Nephron (organoid): ENCODE results near the gene IGSF1.
A peak's percentile ranks its signal among the peaks of the same experiment; 100 is the strongest.

Experiments used
- H3K27ac Mint-ChIP-seq, 3 experiments: 2 replicates each; pipeline ENCODE4 v1.8.0; 2020; ENCODE audit warnings: mixed read lengths in 3 of 3, mild to moderate bottlenecking in 2 of 3, moderate library complexity in 1 of 3
- H3K27me3 Mint-ChIP-seq: 2 replicates; pipeline ENCODE4 v1.8.0; 2021; ENCODE audit warnings: low read depth, mild to moderate bottlenecking, moderate library complexity, mixed read lengths
- H3K36me3 Mint-ChIP-seq: 2 replicates; pipeline ENCODE4 v1.8.0; 2020; ENCODE audit warnings: low read depth, mixed read lengths
- H3K4me1 Mint-ChIP-seq: 2 replicates; pipeline ENCODE4 v1.8.0; 2020; ENCODE audit warnings: mixed read lengths
- H3K4me3 Mint-ChIP-seq, 3 experiments: 2 replicates each; pipeline ENCODE4 v1.8.0; 2020; ENCODE audit warnings: mild to moderate bottlenecking in 3 of 3, mixed read lengths in 3 of 3, moderate library complexity in 2 of 3
- H3K9me3 Mint-ChIP-seq: 2 replicates; pipeline ENCODE4 v1.8.0; 2020; ENCODE audit warnings: mixed read lengths
- TF ChIP-seq, protein P1 (sequence below), 3 experiments: fragments of 200-600 bp; sonication (generic); IDR thresholded peaks; one replicate each; pipeline ENCODE4 v1.5.0; 2021; ENCODE audit warnings: antibody characterized with exemption in 3 of 3; ENCODE audit not compliant: unreplicated experiment in 3 of 3

The IGSF1 gene

DNA sequence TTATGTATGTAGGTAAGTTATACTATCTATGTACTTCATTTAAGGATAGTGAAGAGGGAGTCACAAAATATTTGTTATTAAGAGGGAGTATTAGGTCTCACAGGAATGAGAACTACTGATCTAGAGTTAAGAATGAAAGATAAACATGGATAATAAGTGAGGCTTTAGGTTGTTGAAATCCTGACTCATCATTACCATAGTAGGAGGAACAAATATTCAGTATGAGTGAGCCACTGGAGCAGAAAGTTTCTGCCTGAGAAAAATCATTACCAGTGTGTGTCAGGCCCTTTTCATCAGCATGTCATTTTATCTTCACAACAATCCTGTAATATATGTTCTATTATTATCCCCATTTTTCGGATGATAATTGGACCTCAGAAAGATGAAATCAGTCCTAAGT, 27.2 kb upstream of the IGSF1 start:
- no peaks in the 10 kb centered on the region for H3K27me3 Mint-ChIP-seq

DNA sequence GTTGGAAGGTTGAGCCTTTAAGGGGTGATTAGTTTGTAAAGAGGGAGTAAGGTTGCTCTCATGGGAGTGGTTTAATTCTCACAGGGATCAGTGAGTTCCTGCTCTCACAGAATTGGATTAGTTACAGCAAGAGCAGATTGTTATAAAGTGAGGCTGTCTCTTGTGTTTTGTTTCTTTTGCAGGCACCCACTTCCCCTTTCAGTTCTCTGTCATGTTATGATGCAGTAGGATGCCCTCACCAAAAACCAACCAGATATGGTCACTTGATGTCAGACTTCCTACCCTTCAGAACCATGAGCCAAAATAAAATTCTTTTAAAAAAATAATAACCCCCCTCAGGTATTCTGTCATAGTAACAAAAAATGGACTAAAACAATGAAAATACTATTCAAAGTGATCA, 19.9 kb upstream of the IGSF1 start:
- no peak overlapping the region for H3K4me3 Mint-ChIP-seq
- H3K27ac Mint-ChIP-seq: peak overlapping the region in 1 of 3 experiments; percentile 60
- no peaks in the 10 kb centered on the region for H3K27me3 Mint-ChIP-seq
- no peaks in the 10 kb centered on the region for H3K9me3 Mint-ChIP-seq
- no peaks in the 10 kb centered on the region for H3K36me3 Mint-ChIP-seq
- H3K4me1 Mint-ChIP-seq: no peaks in the 10 kb centered on the region
- TF ChIP-seq, protein P1, sequence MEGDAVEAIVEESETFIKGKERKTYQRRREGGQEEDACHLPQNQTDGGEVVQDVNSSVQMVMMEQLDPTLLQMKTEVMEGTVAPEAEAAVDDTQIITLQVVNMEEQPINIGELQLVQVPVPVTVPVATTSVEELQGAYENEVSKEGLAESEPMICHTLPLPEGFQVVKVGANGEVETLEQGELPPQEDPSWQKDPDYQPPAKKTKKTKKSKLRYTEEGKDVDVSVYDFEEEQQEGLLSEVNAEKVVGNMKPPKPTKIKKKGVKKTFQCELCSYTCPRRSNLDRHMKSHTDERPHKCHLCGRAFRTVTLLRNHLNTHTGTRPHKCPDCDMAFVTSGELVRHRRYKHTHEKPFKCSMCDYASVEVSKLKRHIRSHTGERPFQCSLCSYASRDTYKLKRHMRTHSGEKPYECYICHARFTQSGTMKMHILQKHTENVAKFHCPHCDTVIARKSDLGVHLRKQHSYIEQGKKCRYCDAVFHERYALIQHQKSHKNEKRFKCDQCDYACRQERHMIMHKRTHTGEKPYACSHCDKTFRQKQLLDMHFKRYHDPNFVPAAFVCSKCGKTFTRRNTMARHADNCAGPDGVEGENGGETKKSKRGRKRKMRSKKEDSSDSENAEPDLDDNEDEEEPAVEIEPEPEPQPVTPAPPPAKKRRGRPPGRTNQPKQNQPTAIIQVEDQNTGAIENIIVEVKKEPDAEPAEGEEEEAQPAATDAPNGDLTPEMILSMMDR (IDR thresholded peaks at IDR 0.05; ENCODE audit: unreplicated experiment in 3 of 3): no peak

More for the DNA sequence above, 27.2 kb upstream of the IGSF1 start:
- TF ChIP-seq, protein P1 (IDR thresholded peaks at IDR 0.05; ENCODE audit: unreplicated experiment in 3 of 3): no peak
- H3K9me3 Mint-ChIP-seq: no peaks in the 10 kb centered on the region
- no peaks in the 10 kb centered on the region for H3K4me1 Mint-ChIP-seq
- no peaks in the 10 kb centered on the region for H3K36me3 Mint-ChIP-seq
- H3K27ac Mint-ChIP-seq: peak overlapping the region; percentile 40 to 91 (median 73)
- H3K4me3 Mint-ChIP-seq: no peak overlapping the region

DNA sequence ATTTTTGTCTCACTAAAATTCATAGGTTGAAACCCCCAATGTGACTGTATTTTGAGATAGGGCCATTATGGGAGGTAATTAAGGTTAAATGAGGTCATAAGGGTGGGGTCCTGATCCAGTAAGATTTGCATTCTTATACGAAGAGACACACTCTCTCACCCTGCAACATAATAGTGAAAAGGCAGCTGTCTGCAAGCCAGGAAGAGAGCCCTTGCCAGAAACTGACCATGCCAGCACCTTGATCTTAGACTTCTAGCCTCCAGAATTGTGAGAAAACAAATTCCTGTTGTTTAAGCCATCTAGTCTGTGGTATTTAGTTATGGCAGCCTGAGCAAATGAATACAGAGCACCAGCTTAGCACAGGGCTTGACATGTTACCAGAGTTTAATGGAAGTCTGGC, 17.5 kb upstream of the IGSF1 start:
- H3K4me1 Mint-ChIP-seq: no peaks in the 10 kb centered on the region
- no peaks in the 10 kb centered on the region for H3K9me3 Mint-ChIP-seq
- H3K4me3 Mint-ChIP-seq: no peak overlapping the region
- TF ChIP-seq, protein P1 (IDR thresholded peaks at IDR 0.05; ENCODE audit: unreplicated experiment in 3 of 3): no peak
- H3K27ac Mint-ChIP-seq: no peak overlapping the region
- no peaks in the 10 kb centered on the region for H3K36me3 Mint-ChIP-seq
- H3K27me3 Mint-ChIP-seq: no peaks in the 10 kb centered on the region

DNA sequence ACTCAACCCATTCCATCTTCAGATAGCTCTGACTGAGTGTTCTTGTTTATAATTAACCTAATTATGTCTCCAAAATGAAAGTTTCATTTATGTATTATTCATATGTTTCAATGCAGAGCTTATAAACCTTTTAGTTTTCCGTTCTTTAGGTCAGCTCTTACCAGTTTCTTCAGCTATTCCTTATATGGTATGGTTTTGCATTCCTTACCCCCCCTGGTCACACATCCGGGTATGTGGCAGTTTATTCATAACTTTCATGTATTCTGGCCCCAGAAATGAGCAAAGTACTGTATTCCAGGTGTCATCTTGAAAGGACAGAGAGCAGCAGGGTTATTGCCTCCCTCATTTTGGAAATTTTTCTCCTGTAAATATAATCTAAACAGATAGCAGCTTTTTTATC, 16.8 kb upstream of the IGSF1 start:
- no peaks in the 10 kb centered on the region for H3K9me3 Mint-ChIP-seq
- H3K4me3 Mint-ChIP-seq: no peak overlapping the region
- no peaks in the 10 kb centered on the region for H3K36me3 Mint-ChIP-seq
- no peaks in the 10 kb centered on the region for H3K4me1 Mint-ChIP-seq
- no peaks in the 10 kb centered on the region for H3K27me3 Mint-ChIP-seq
- H3K27ac Mint-ChIP-seq: no peak overlapping the region
- TF ChIP-seq, protein P1 (IDR thresholded peaks at IDR 0.05; ENCODE audit: unreplicated experiment in 3 of 3): no peak

DNA sequence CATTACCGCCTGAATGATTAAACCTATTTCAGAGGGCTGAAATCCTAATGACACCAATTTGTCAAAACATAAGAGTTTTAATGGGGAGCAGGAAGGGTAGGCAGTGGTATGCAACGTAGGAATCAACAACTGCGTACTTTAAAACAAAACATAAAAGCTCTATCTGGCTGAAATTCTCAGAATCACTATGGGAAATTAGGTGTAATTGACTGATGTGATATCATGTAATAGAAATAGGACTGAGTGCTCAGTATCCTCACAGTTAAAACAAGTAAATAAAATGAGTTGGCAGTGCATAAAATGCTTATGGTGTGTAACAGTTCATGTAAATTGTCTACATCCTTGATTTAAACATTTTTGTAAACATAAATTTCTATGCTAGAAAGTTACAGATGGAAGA, 13.6 kb upstream of the IGSF1 start:
- Mint-ChIP-seq H3K4me3 (no peak overlapping the region), H3K9me3 (no peaks in the 10 kb centered on the region), H3K27ac (no peak overlapping the region), H3K27me3 (no peaks in the 10 kb centered on the region), H3K4me1 (no peaks in the 10 kb centered on the region), H3K36me3 (no peaks in the 10 kb centered on the region)
- TF ChIP-seq, protein P1 (IDR thresholded peaks at IDR 0.05; ENCODE audit: unreplicated experiment in 3 of 3): no peak

DNA sequence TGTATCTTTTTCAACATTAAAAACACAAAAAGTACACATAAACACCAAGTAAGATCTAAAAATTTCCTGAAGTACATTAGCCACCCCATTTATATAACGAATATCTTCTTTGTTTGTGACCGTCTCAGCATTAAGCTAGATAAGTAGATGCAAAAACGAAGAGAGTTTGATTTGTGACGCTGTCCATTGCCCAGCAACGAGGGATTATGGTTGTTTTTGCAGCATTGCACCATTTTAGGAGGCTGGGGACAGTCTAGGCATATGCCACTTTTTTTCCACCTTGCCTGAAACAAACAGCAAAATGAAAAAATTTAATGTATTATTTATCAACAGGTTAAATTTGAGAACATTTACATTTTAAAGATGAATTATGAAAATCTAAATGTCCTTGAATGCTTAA, 12.0 kb upstream of the IGSF1 start:
- Mint-ChIP-seq H3K9me3 (no peaks in the 10 kb centered on the region), H3K27me3 (no peaks in the 10 kb centered on the region), H3K27ac (no peak overlapping the region), H3K36me3 (no peaks in the 10 kb centered on the region), H3K4me3 (no peak overlapping the region), H3K4me1 (no peaks in the 10 kb centered on the region)
- TF ChIP-seq, protein P1 (IDR thresholded peaks at IDR 0.05; ENCODE audit: unreplicated experiment in 3 of 3): no peak
